Neural cell (in vitro differentiated cells): ENCODE measurements around the gene DAZAP1. TPM values are rescaled to one million over a fixed set of nuclear protein-coding genes. Genes with fewer than 3 reads are reported as not detected.

Experiments
- H2AFZ ChIP-seq: fragments of 200-600, 300-800 bp; sonication (generic), shearing (Covaris generic); 2 replicates; pipeline ENCODE4 v1.6.0; 2014; ENCODE audit warnings: low read depth, mild to moderate bottlenecking, antibody characterized with exemption, low read length, moderate library complexity
- H3F3A ChIP-seq: fragments of 200-600 bp; shearing (Covaris generic); 2 replicates; pipeline ENCODE4 v1.6.1; 2016; ENCODE audit warnings: mild to moderate bottlenecking, moderate library complexity, mixed read lengths, antibody characterized with exemption, low read length; ENCODE audit not compliant: insufficient read depth, poor library complexity, severe bottlenecking
- H3K27ac ChIP-seq: fragments of 200-600, 300-800 bp; sonication (generic), shearing (Covaris generic); 2 replicates; pipeline ENCODE4 v1.5.1; 2014; ENCODE audit warnings: mild to moderate bottlenecking, low read length, moderate library complexity
- H3K27me3 ChIP-seq: fragments of 300-800, 200-600 bp; sonication (generic), shearing (Covaris generic); 2 replicates; pipeline ENCODE4 v1.6.0; 2014; ENCODE audit warnings: mild to moderate bottlenecking, low read depth, low read length, moderate library complexity; ENCODE audit not compliant: insufficient read depth
- H3K36me3 ChIP-seq: fragments of 300-800, 200-600 bp; sonication (generic), shearing (Covaris generic); 2 replicates; pipeline ENCODE4 v1.5.1; 2014; ENCODE audit warnings: mild to moderate bottlenecking, antibody characterized with exemption, low read length, moderate library complexity; ENCODE audit not compliant: insufficient read depth
- H3K4me2 ChIP-seq: fragments of 300-800, 200-600 bp; sonication (generic), shearing (Covaris generic); 2 replicates; pipeline ENCODE4 v1.6.0; 2014; ENCODE audit warnings: mild to moderate bottlenecking, low read length
- H3K4me3 ChIP-seq: fragments of 300-800, 200-600 bp; sonication (generic), shearing (Covaris generic); 2 replicates; pipeline ENCODE4 v1.5.1; 2014; ENCODE audit warnings: mild to moderate bottlenecking, low read length, moderate library complexity
- H3K79me2 ChIP-seq: fragments of 200-600 bp; shearing (Covaris generic); replicated peaks from 2 replicates; pipeline ENCODE4 v1.6.0; 2014; ENCODE audit warnings: mild to moderate bottlenecking, low read length, moderate library complexity; ENCODE audit not compliant: insufficient read depth
- H3K9ac ChIP-seq: fragments of 300-800, 200-600 bp; sonication (generic), shearing (Covaris generic); 2 replicates; pipeline ENCODE4 v1.6.1; 2016; ENCODE audit warnings: mild to moderate bottlenecking, low read length, mixed read lengths
- H3K9me2 ChIP-seq: fragments of 200-600 bp; shearing (Covaris generic); 2 replicates; pipeline ENCODE4 v1.6.1; 2016; ENCODE audit warnings: mild to moderate bottlenecking, low read length, mixed read lengths; ENCODE audit not compliant: insufficient read depth
- H3K9me3 ChIP-seq: fragments of 200-600, 300-800 bp; sonication (generic), shearing (Covaris generic); 2 replicates; pipeline ENCODE4 v1.6.1; 2016; ENCODE audit warnings: mild to moderate bottlenecking, mixed run types, low read length, moderate library complexity, mixed read lengths
- H4K20me1 ChIP-seq: fragments of 200-600 bp; shearing (Covaris generic); 2 replicates; pipeline ENCODE4 v1.6.1; 2016; ENCODE audit warnings: mild to moderate bottlenecking, mixed run types; ENCODE audit not compliant: insufficient read depth
- EP300 ChIP-seq: fragments of 450-650 bp; conservative IDR thresholded peaks from 2 replicates; pipeline ENCODE4 v1.6.1; 2014; ENCODE audit warnings: antibody characterized with exemption, mild to moderate bottlenecking, moderate library complexity; ENCODE audit not compliant: poor library complexity, severe bottlenecking
- EZH2 ChIP-seq: fragments of 200-600, 300-800 bp; shearing (Covaris generic), sonication (generic); IDR thresholded peaks from 2 replicates; pipeline ENCODE4 v1.6.1; 2014; ENCODE audit warnings: antibody characterized with exemption, low read length, borderline replicate concordance, mild to moderate bottlenecking; ENCODE audit not compliant: insufficient read depth, poor library complexity, severe bottlenecking
- MXI1 ChIP-seq: fragments of 450-650 bp; conservative IDR thresholded peaks from 2 replicates; pipeline ENCODE4 v1.6.1; 2014; ENCODE audit warnings: antibody characterized with exemption, mild to moderate bottlenecking; ENCODE audit not compliant: poor library complexity, severe bottlenecking
- POLR2AphosphoS5 ChIP-seq: IDR thresholded peaks from 2 replicates; pipeline ENCODE4 v1.6.1; 2012
- RAD21 ChIP-seq: fragments of 450-650 bp; conservative IDR thresholded peaks from 2 replicates; pipeline ENCODE4 v1.6.1; 2014; ENCODE audit warnings: antibody characterized with exemption, mild to moderate bottlenecking, moderate library complexity
- REST ChIP-seq: IDR thresholded peaks from 2 replicates; pipeline ENCODE4 v1.6.1; 2012; ENCODE audit warnings: borderline replicate concordance
- SMC3 ChIP-seq: fragments of 450-650 bp; conservative IDR thresholded peaks from 2 replicates; pipeline ENCODE4 v1.6.1; 2014; ENCODE audit warnings: antibody characterized with exemption, mild to moderate bottlenecking, moderate library complexity; ENCODE audit not compliant: poor library complexity
- TAF1 ChIP-seq: IDR thresholded peaks from 2 replicates; pipeline ENCODE4 v1.6.1; 2012; ENCODE audit warnings: low read depth
- polyA plus RNA-seq: library from polyadenylated mRNA; depleted of rRNA; stranded (reverse); fragments of >200 nt; gene quantifications from 2 replicates; pipeline ENCODE4 v1.2.3, GENCODE V29; 2014
- TF ChIP-seq, protein P1 (sequence below): fragments of 450-650 bp; IDR thresholded peaks from 2 replicates; pipeline ENCODE4 v1.5.1; 2014; ENCODE audit warnings: antibody characterized with exemption, mild to moderate bottlenecking, moderate library complexity; ENCODE audit not compliant: poor library complexity, severe bottlenecking

Gene DAZAP1
- polyA plus RNA-seq, 1 donor from 2014 or later: 60.5 TPM

- Histone ChIP-seq H3K4me3 (peak overlapping the region; percentile 77), H4K20me1 (no peaks in the 10 kb centered on the region), H3K9ac (peak overlapping the region; percentile 80), H3K4me2 (no peak overlapping the region), H3F3A (peaks cover 4% of the 10 kb centered on the region), H3K79me2 (peaks cover 58% of the 10 kb centered on the region), H3K36me3 (no peaks in the 10 kb centered on the region), H2AFZ (no peak overlapping the region), H3K27me3 (no peaks in the 10 kb centered on the region), H3K27ac (peak overlapping the region; percentile 86), H3K9me3 (no peaks in the 10 kb centered on the region), H3K9me2 (no peaks in the 10 kb centered on the region)
- TF ChIP-seq TAF1: no peak
- TF ChIP-seq, protein P1, sequence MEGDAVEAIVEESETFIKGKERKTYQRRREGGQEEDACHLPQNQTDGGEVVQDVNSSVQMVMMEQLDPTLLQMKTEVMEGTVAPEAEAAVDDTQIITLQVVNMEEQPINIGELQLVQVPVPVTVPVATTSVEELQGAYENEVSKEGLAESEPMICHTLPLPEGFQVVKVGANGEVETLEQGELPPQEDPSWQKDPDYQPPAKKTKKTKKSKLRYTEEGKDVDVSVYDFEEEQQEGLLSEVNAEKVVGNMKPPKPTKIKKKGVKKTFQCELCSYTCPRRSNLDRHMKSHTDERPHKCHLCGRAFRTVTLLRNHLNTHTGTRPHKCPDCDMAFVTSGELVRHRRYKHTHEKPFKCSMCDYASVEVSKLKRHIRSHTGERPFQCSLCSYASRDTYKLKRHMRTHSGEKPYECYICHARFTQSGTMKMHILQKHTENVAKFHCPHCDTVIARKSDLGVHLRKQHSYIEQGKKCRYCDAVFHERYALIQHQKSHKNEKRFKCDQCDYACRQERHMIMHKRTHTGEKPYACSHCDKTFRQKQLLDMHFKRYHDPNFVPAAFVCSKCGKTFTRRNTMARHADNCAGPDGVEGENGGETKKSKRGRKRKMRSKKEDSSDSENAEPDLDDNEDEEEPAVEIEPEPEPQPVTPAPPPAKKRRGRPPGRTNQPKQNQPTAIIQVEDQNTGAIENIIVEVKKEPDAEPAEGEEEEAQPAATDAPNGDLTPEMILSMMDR: no peak
- no peak for TF ChIP-seq POLR2AphosphoS5
- no peak for TF ChIP-seq EZH2
- TF ChIP-seq MXI1: no peak
- no peak for TF ChIP-seq RAD21
- TF ChIP-seq REST: no peak
- TF ChIP-seq EP300: no peak
- TF ChIP-seq SMC3: no peak
These were observed 40.6 kb downstream of the DAZAP1 start for GRCh38 chr19:1447944-1448343.

DNA sequence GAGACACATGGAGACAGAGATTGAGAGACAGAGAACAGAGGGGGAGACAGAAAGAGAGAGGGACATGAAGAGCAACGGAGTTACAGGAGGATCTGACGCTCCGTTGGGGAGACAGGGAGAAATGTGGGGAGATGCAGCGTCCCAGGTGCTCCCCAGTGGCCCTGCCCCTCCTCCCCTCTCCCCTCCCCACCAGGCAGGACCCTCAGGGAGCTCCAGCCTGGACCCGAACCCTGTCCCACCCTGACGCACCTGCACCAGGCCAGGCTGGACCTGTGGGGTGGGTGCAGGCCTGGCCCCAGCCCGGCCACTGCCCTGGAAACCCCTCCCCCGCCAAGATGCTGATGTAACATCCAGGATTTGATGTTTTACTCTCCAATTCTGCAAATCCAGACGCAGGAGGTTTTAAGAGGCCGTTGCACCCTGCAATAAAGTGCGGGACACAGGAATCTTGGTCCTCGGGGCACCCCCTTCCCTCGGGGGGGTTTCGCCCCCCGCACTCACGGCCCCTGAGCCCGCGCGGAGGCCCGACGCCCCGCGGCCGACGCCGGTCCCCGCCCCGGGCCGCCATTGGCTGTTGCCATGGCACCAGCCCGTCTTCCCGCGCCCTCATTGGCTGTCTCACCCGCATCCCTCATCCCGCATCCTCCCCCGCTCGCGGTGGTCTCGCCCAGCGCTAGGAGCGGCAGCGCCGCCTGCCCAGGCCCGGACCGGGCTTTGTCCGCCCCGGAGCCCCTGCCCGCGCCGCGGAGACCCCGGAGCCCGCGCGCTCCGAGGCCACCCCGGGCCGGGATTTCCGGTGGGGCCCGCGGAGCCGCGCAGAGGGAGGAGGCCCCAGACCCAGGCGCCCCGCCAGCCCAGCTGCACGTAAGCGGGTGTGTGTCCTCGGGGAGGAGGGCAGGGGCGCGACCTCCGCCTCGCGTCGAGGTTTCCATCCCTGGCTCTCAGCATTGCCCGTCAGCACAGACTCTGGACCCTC, 42.4 kb downstream of the DAZAP1 start, which contains the start of gene APC2:
TSS of gene APC2 (plus strand) at position 655 of the 976 bp plus-strand sequence. CDS start 2,881 bp downstream, outside the sequence.
- H3F3A ChIP-seq: peaks cover 4% of the 10 kb centered on the region
- peak within 1 kb of the TSS; percentile 1 for H2AFZ ChIP-seq
- H3K4me2 ChIP-seq: peak within 1 kb of the TSS; percentile 97
- no peaks in the 10 kb centered on the region for H3K9me2 ChIP-seq
- H3K9ac ChIP-seq: peak within 1 kb of the TSS; percentile 99
- TF ChIP-seq EP300: peak; percentile 79
- no peak for TF ChIP-seq RAD21
- TF ChIP-seq SMC3: peak; percentile 50
- peak; percentile 33 for TF ChIP-seq REST
- TF ChIP-seq POLR2AphosphoS5: peak; percentile 92
- no peak for TF ChIP-seq TAF1
- TF ChIP-seq, protein P1: peak; percentile 28
- peak; percentile 78 for TF ChIP-seq MXI1
- no peak for TF ChIP-seq EZH2
- H3K9me3 ChIP-seq: no peaks in the 10 kb centered on the region
- no peaks in the 10 kb centered on the region for H4K20me1 ChIP-seq
- peak within 1 kb of the TSS; percentile 77 for H3K4me3 ChIP-seq
- H3K79me2 ChIP-seq: peaks cover 72% of the 10 kb centered on the region
- H3K36me3 ChIP-seq: peaks cover 4% of the 10 kb centered on the region
- peak within 1 kb of the TSS; percentile 98 for H3K27ac ChIP-seq
- H3K27me3 ChIP-seq: no peaks in the 10 kb centered on the region
